Measurements from ENCODE around the gene YIF1B.
A peak's percentile ranks its signal among the peaks of the same experiment; 100 is the strongest.

The YIF1B gene

GRCh38 chr19:38280030-38280921, 35.5 kb downstream of the YIF1B start:
- Histone ChIP-seq H3K27me3 (ENCODE audit: control insufficient read depth, insufficient read depth, low read length) (no peaks in the 10 kb centered on the region), H3K27ac (no peak overlapping the region), H3K36me3 (ENCODE audit: control insufficient read depth, insufficient read depth, low read length) (no peaks in the 10 kb centered on the region), H3K4me1 (peaks cover 40% of the 10 kb centered on the region), H3K4me3 (ENCODE audit: low read depth, low read length) (no peak overlapping the region), H3K4me2 (ENCODE audit: low read length) (no peak overlapping the region), H3K9me3 (ENCODE audit: control insufficient read depth, low read length) (no peaks in the 10 kb centered on the region), H3K9ac (no peak overlapping the region), H2AFZ (no peak overlapping the region), H3K79me2 (peaks cover 48% of the 10 kb centered on the region)
- no peak for TF ChIP-seq CTCF (IDR thresholded peaks at IDR 0.05)

GRCh38 chr19:38278751-38279150, 37.0 kb downstream of the YIF1B start:
- Histone ChIP-seq H2AFZ (no peak overlapping the region), H3K27ac (peak overlapping the region; percentile 82), H3K4me2 (ENCODE audit: low read length) (no peak overlapping the region), H3K4me1 (peaks cover 53% of the 10 kb centered on the region), H3K9ac (no peak overlapping the region), H3K4me3 (ENCODE audit: low read depth, low read length) (no peak overlapping the region), H3K9me3 (ENCODE audit: control insufficient read depth, low read length) (no peaks in the 10 kb centered on the region), H3K36me3 (ENCODE audit: control insufficient read depth, insufficient read depth, low read length) (no peaks in the 10 kb centered on the region), H3K27me3 (ENCODE audit: control insufficient read depth, insufficient read depth, low read length) (no peaks in the 10 kb centered on the region), H3K79me2 (peaks cover 35% of the 10 kb centered on the region)
- TF ChIP-seq CTCF (IDR thresholded peaks at IDR 0.05), result no peak

GRCh38 chr19:38277969-38278680, 37.6 kb downstream of the YIF1B start:
- H3K9ac ChIP-seq, result no peak overlapping the region
- no peaks in the 10 kb centered on the region for H3K27me3 ChIP-seq (ENCODE audit: control insufficient read depth, insufficient read depth, low read length)
- peak overlapping the region; percentile 41 for H3K4me3 ChIP-seq (ENCODE audit: low read depth, low read length)

GRCh38 chr19:38277549-38277948, 38.2 kb downstream of the YIF1B start:
- H3K4me3 ChIP-seq (ENCODE audit: low read depth, low read length), result peak overlapping the region; percentile 41
- no peak overlapping the region for H3K9ac ChIP-seq
- no peak for TF ChIP-seq CTCF (IDR thresholded peaks at IDR 0.05)

More at GRCh38 chr19:38277969-38278680, 37.6 kb downstream of the YIF1B start:
- no peaks in the 10 kb centered on the region for H3K9me3 ChIP-seq (ENCODE audit: control insufficient read depth, low read length)
- H3K4me1 ChIP-seq, result peaks cover 54% of the 10 kb centered on the region
- no peak overlapping the region for H2AFZ ChIP-seq
- H3K27ac ChIP-seq, result peak overlapping the region; percentile 82
- no peak for TF ChIP-seq CTCF (IDR thresholded peaks at IDR 0.05)
- peak overlapping the region; percentile 60 for H3K4me2 ChIP-seq (ENCODE audit: low read length)
- peaks cover 31% of the 10 kb centered on the region for H3K79me2 ChIP-seq
- H3K36me3 ChIP-seq (ENCODE audit: control insufficient read depth, insufficient read depth, low read length), result no peaks in the 10 kb centered on the region

More at GRCh38 chr19:38277549-38277948, 38.2 kb downstream of the YIF1B start:
- Histone ChIP-seq H2AFZ (no peak overlapping the region), H3K27ac (peak overlapping the region; percentile 82), H3K79me2 (peaks cover 28% of the 10 kb centered on the region), H3K27me3 (ENCODE audit: control insufficient read depth, insufficient read depth, low read length) (no peaks in the 10 kb centered on the region), H3K4me1 (peaks cover 51% of the 10 kb centered on the region), H3K4me2 (ENCODE audit: low read length) (peak overlapping the region; percentile 60), H3K36me3 (ENCODE audit: control insufficient read depth, insufficient read depth, low read length) (no peaks in the 10 kb centered on the region), H3K9me3 (ENCODE audit: control insufficient read depth, low read length) (no peaks in the 10 kb centered on the region)

All from parathyroid adenoma (tissue), 2 donors.